Fibroblast of skin of right biceps (primary cell): ENCODE data around the gene ZNF662.
"Not testable (repeated sequence)": the region's sequence is repeated elsewhere in the genome, so short reads cannot be mapped to it uniquely, and the experiment has no call there.

Experiments used
- DNase-seq: peaks from one replicate; pipeline ENCODE4 v3.0.0-alpha.2; 2013

ZNF662 gene

GRCh38 chr3:42906070-42906847 lies at the start of gene ZNF662:
Gene ZNF662, plus strand, starts transcription at chr3:42906142. Its CDS starts 1,973 bp downstream, at chr3:42908115.
- DNase-seq: peak; percentile 48

DNA sequence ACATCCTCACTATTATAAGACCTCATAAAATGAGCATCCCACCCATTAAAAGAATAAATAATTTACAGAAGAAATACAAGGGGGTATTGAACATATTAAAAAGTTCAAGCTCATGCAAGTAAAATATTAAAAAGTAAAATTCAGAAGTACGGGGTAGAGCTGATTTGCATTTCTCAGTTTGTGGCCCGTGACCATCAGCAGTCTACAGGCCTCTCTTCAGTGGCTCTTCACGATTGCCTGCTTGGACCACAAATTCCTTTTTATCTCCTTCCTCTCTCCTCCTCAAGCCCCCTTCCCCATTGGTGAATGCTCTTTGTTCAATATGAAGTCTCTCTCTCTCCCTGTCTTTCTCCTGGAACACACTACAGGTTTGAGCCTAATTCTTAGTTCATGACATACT lies 49.4 kb upstream of the ZNF662 start:
- no peak for DNase-seq

- no peak for DNase-seq
Measured at GRCh38 chr3:42864321-42864950, 41.5 kb upstream of the ZNF662 start.

GRCh38 chr3:42865256-42865655 lies 40.7 kb upstream of the ZNF662 start:
- no peak for DNase-seq

GRCh38 chr3:42867138-42867537 lies 38.8 kb upstream of the ZNF662 start:
- DNase-seq: no peak

DNA sequence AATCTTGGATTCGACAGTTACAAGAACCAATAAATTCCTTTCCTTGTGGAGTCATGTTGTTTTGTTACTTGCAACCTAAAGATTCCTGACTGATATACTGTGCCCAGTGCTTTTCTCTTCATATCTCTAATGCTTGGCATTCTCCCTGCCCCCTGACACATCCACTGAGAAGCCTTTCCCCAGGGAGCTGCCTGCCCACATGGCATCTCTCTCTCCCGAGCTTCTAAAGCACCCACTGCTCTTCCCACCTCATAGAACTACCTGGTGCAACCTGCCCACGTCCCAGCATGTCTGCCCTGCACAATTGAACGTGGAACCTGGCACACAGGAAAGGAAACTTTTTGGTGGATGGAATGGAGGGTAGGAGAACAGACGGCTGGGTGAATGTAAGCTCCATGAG lies 37.1 kb upstream of the ZNF662 start:
- DNase-seq: no peak

DNA sequence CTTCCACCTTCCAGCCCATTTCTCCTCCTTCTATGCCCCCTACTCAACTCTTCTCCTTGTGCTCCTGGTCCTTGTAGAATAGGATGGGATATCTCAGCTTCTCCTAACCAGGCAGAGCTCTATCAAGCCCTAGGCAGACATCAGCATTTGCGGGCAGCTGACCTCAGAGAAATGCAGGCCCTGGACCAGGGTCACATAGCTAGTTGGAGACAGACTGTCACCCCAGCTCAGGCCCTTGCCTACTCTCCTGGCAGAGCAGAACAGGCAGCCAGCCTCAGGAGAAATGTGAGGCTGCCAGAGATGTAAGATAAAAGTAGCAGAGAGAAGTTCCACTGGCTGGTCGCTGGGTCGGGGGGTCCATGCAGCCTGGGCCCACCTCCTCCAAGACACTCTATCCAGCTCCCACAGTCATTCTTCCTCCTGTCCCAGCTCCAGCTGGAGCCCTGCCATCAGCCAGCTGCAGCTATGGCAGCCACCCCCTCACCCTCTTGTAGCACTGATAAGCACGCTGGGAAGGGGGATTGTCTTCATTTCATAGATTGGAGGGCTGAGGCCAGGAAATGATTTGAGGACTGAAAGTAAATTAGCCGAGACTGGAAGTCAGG lies 34.2 kb upstream of the ZNF662 start:
- no peak for DNase-seq

GRCh38 chr3:42872718-42873117 lies 33.2 kb upstream of the ZNF662 start:
- DNase-seq: no peak

- no peak for DNase-seq
Measured at GRCh38 chr3:42873221-42873982, 32.5 kb upstream of the ZNF662 start.

DNA sequence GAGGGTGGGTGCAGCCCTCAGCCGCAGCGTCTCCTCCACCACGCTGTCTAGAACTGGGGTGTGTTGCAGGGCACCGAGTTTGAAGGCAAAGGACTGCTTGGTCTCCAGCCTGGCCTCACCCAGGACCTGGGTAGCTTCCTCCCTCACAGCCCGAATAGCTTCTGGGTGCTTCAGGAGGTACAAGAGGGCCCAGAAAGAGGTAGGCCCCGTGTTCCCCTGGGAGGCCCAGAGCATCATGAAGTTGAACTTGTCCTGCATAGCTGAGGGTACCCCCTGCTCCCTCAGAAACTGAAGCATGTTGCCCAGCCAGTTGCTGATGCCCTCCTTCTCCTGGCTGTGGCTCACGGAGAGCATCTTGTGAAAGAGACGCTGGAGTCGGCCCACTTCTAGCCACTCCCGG lies 31.2 kb upstream of the ZNF662 start:
- no peak for DNase-seq

DNA sequence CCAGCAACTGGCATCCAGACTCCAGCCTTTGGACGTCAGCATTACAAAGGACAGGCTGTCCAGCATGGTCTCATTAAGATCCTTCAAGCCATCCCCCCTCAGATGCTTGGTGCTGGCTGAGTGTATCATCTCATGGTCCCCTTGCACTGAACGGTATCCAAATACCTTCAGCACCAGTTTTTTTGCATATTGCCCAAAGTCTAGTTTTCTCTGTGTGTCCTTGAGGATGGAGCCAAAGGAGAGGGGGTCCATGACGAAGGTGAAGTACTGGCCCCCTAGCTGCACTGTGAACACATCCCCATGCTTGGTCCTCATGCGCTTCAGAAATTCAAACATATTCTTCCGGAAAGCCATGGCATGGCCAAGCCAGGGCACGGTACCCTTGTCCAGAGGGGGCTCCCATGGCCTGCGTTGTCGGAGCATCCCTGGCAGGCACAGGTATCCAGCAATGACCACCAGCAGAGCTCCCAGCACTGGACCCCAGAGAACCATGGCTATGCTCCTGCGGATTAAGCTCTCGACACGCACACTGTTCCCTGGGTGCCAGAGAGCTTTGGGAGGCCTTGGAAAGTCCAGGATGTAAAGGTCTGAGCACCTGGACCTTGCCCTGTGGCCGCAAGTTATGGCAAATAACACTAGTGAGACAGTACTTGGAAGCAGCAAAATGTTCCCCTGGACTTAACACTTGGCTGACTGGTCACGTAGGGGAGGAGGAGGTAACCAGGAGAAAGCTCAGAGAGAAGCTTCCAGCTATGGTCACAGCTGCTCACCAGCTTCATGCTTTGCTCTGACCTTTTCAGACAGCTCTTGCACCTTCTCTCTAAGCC lies 30.4 kb upstream of the ZNF662 start, which contains the start of gene CYP8B1:
CYP8B1 (minus strand) TSS at position 555 of the 827 bp plus-strand sequence; CDS start at position 492, 63 bp downstream.
- DNase-seq: no peak

GRCh38 chr3:42876401-42876800 lies 29.5 kb upstream of the ZNF662 start:
- no peak for DNase-seq

DNA sequence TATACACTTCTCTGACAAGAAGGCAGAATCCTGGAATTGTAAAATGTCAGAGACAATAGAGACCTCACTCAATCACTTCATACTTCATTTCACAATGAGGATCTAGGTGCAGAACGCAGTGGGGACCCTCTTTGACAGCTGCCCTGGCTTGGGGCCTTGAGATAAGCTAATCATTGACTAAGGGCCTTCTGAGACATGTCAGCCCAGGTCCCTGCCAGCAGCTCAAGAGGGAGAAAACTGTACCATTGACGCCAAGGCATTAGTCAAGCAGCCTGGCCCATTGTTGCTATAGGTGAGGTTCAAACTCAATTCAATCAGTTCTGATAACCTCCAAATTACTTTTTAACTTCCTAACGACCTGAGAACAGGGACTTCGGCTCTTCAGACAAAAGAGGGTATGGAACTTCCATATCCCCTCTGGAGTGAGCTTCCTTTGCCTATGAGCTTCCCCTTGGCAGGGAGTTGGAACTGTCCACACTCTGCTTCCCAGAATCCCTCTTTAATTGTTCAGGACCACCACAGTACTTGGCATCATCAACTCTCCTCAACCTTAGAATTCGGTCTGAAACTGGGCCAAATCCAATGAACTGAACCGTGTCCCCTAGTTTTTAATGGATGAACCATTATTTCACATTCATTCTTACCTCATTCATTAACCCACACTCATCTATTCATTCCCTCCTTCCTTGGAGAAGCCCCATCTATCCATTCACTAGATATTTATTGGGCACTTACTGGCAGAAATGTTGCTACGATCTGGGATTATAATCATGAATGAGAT lies 28.8 kb upstream of the ZNF662 start:
- no peak for DNase-seq

DNA sequence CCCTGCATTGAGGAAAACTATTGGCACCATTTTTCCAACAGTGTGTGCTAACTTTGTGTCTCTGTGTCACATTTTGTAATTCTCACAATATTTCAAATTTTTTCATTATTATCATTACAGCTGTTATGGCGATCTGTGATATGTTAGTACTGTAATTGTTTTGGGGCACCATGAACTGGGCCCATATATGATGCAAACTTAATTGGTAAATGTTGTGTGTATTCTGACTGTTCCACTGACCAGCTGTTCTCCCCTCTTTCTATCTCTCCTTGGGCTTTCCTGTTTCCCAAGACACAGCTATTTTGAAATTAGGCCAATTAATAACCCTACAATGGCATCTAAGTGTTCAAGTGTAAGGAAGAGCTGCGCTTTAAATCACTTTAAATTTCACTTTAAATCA lies 28.1 kb upstream of the ZNF662 start:
- no peak for DNase-seq

- no peak for DNase-seq
Measured at GRCh38 chr3:42880183-42880582, 25.8 kb upstream of the ZNF662 start.

DNA sequence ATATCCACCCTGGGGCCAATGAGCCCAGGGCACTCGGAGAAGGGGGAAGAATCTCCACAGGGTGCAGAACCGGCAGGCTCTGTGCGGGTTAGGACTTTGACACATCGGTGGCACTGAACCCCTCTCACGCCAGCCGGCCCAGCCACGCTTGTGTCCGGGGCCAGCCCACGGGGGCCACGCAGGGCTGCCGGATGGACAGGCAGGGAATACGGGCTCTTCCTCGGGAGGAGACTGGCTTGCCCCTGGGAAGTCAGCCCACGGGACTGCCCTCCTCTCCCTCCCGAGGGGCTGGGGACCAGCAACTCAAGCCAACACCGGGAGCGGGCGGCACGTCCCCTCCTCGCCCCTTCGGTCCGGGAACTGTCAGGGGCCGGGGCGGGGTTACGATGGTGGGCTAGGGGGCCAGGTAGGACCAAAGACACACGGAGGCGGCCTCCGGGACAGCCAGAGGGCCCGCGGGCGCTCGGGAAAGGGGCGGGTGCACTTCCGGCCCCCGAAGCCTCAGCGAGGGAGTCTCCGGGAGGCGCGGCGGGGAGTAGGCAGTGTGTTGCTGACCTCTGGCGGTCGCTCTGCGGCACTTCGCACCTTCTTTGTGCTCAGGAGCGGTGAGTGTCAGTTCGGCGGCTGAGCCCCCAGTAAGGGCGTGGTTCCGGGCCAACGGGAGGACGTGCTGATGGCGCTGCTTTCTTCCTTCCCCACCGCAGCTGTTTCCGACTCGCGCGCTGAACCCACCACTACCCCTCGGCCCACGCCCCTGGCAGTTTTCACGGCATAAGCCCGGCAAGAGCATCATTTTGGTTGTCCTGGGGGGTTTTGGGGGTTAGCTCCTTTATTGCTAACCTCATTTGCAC lies 25.1 kb upstream of the ZNF662 start:
- peak; percentile 85 for DNase-seq

DNA sequence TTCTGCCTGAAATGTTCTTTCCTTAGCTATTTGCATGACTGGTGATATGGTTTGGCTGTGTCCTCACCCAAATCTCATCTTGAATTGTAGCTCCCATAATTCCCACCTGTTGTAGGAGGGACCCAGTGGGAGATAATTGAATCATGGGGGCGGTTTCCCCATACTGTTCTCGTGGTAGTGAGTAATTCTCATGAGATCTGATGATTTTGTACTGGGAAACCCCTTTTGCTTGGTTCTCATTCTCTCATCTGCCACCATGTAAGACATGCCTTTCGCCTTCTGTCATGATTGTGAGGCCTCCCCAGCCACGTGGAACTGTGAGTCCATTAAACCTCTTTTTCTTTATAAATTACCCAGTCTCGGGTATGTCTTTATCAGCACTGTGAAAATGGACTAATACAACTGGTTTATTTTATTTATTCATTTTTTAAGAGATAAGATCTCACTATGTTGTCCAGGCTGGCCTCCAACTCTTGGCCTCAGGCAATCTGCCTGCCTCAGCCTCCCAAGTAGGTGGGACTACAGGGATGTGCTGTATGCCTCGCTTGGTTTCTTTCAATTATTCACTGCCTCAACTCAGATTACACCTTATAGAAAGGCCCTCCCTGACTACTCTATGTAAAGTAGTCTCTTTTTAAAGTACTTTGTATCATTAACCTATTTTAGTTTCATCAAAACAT lies 22.6 kb upstream of the ZNF662 start:
- not testable (repeated sequence) for DNase-seq

GRCh38 chr3:42884324-42884723 lies 21.6 kb upstream of the ZNF662 start:
- DNase-seq: no peak

GRCh38 chr3:42886294-42886822 lies 19.6 kb upstream of the ZNF662 start:
- DNase-seq: no peak

- no peak for DNase-seq
Measured at GRCh38 chr3:42887084-42887483, 18.9 kb upstream of the ZNF662 start.
